K562 (cell line): ENCODE results near the gene PRDM11. TPM values are rescaled to one million over a fixed set of nuclear protein-coding genes. Genes with fewer than 3 reads are reported as not detected.

Experiments used
- ILK ChIP-seq: fragments of 450-650 bp; IDR thresholded peaks from 2 replicates; pipeline ENCODE4 v1.6.1; 2016; ENCODE audit warnings: missing genetic modification characterization, low read depth, mild to moderate bottlenecking, missing compliant biosample characterization, moderate library complexity, borderline replicate concordance
- TAF7 ChIP-seq: fragments of 450-650 bp; IDR thresholded peaks from 2 replicates; pipeline ENCODE4 v1.6.1; 2016; ENCODE audit warnings: missing genetic modification characterization, missing compliant biosample characterization
- polyA plus RNA-seq, 8 experiments: library from polyadenylated mRNA; depleted of rRNA in 4 of 8; stranded (reverse) in 5 of 8; unstranded in 3 of 8; fragments of >200 nt; fragmentation: Nextera tagmentation in 2 of 8; fragmentation: Illumina TruSeq in 1 of 8; extraction: Ambion mirVana in 2 of 8; extraction: Trizol in 1 of 8; gene quantifications; 2 replicates each; pipeline versions ENCODE4 v1.2.1 to v1.2.3, GENCODE V29; 2011 to 2014; ENCODE audit warnings: inconsistent platforms in 1 of 8, missing spikeins in 1 of 8
- total RNA-seq, 7 experiments: library from RNA; depleted of rRNA in 6 of 7; stranded (reverse); fragments of >200 nt in 6 of 7; fragmentation: Illumina TruSeq in 2 of 7; extraction: Trizol in 2 of 7; gene quantifications; 2 replicates each; pipeline versions ENCODE4 v1.2.1 to v1.2.3, GENCODE V29; 2011 to 2021; ENCODE audit warnings: low replicate concordance in 1 of 7
- TF ChIP-seq, protein P1 (sequence below): fragments of 450-650 bp; IDR thresholded peaks from 2 replicates; pipeline ENCODE4 v1.6.1; 2016; ENCODE audit warnings: mild to moderate bottlenecking, moderate library complexity

The PRDM11 gene
- total and polyA plus RNA-seq, 9 of the 15 experiments (the other 6 are each of a cell fraction or from before 2014, with no cell fraction given) = 0.01 to 1.1 (median 0.29) TPM

DNA sequence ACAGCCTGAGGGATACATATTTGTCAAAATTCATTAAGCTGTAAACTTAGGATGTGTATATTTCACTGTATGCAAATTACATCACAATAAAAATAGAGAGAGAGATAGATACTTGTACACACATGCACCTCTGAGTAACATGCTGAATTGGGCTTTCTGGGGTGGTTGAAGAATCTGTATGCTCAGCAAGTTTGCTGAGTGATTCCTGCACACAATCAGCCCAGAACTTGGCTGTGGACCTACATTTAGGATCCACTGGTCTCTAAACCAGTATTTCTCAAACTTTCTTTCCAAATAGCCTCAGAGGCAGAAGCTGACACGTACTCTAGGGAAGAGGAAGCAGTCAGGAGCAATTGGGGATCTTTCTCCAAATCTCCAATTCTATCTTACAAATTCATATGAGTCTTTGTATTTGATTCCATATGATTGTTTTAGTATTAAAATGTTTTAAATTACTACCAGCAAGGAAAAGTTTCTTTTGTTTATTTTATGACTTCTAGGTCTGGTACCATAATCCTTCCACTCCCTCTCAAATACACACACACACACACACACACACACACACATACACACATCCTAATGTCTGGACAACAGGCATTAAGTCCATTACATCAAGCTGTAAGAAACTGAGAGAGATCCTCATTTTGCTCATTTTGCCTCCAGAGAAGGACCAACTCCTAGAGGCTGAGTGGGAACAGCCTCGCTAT is 119.7 kb downstream of the PRDM11 start (continued):
- TF ChIP-seq, protein P1, sequence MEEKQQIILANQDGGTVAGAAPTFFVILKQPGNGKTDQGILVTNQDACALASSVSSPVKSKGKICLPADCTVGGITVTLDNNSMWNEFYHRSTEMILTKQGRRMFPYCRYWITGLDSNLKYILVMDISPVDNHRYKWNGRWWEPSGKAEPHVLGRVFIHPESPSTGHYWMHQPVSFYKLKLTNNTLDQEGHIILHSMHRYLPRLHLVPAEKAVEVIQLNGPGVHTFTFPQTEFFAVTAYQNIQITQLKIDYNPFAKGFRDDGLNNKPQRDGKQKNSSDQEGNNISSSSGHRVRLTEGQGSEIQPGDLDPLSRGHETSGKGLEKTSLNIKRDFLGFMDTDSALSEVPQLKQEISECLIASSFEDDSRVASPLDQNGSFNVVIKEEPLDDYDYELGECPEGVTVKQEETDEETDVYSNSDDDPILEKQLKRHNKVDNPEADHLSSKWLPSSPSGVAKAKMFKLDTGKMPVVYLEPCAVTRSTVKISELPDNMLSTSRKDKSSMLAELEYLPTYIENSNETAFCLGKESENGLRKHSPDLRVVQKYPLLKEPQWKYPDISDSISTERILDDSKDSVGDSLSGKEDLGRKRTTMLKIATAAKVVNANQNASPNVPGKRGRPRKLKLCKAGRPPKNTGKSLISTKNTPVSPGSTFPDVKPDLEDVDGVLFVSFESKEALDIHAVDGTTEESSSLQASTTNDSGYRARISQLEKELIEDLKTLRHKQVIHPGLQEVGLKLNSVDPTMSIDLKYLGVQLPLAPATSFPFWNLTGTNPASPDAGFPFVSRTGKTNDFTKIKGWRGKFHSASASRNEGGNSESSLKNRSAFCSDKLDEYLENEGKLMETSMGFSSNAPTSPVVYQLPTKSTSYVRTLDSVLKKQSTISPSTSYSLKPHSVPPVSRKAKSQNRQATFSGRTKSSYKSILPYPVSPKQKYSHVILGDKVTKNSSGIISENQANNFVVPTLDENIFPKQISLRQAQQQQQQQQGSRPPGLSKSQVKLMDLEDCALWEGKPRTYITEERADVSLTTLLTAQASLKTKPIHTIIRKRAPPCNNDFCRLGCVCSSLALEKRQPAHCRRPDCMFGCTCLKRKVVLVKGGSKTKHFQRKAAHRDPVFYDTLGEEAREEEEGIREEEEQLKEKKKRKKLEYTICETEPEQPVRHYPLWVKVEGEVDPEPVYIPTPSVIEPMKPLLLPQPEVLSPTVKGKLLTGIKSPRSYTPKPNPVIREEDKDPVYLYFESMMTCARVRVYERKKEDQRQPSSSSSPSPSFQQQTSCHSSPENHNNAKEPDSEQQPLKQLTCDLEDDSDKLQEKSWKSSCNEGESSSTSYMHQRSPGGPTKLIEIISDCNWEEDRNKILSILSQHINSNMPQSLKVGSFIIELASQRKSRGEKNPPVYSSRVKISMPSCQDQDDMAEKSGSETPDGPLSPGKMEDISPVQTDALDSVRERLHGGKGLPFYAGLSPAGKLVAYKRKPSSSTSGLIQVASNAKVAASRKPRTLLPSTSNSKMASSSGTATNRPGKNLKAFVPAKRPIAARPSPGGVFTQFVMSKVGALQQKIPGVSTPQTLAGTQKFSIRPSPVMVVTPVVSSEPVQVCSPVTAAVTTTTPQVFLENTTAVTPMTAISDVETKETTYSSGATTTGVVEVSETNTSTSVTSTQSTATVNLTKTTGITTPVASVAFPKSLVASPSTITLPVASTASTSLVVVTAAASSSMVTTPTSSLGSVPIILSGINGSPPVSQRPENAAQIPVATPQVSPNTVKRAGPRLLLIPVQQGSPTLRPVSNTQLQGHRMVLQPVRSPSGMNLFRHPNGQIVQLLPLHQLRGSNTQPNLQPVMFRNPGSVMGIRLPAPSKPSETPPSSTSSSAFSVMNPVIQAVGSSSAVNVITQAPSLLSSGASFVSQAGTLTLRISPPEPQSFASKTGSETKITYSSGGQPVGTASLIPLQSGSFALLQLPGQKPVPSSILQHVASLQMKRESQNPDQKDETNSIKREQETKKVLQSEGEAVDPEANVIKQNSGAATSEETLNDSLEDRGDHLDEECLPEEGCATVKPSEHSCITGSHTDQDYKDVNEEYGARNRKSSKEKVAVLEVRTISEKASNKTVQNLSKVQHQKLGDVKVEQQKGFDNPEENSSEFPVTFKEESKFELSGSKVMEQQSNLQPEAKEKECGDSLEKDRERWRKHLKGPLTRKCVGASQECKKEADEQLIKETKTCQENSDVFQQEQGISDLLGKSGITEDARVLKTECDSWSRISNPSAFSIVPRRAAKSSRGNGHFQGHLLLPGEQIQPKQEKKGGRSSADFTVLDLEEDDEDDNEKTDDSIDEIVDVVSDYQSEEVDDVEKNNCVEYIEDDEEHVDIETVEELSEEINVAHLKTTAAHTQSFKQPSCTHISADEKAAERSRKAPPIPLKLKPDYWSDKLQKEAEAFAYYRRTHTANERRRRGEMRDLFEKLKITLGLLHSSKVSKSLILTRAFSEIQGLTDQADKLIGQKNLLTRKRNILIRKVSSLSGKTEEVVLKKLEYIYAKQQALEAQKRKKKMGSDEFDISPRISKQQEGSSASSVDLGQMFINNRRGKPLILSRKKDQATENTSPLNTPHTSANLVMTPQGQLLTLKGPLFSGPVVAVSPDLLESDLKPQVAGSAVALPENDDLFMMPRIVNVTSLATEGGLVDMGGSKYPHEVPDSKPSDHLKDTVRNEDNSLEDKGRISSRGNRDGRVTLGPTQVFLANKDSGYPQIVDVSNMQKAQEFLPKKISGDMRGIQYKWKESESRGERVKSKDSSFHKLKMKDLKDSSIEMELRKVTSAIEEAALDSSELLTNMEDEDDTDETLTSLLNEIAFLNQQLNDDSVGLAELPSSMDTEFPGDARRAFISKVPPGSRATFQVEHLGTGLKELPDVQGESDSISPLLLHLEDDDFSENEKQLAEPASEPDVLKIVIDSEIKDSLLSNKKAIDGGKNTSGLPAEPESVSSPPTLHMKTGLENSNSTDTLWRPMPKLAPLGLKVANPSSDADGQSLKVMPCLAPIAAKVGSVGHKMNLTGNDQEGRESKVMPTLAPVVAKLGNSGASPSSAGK = no peak
- TF ChIP-seq ILK (no peak), TAF7 (tag) (no peak)
